Karpas-422 (cell line): Measurements from ENCODE around the gene SDF2L1. TPM values are rescaled to one million over a fixed set of nuclear protein-coding genes. Genes with fewer than 3 reads are reported as not detected.
"Not testable (repeated sequence)": the region's sequence is repeated elsewhere in the genome, so short reads cannot be mapped to it uniquely, and the experiment has no call there.

Source experiments
- DNase-seq: peaks from one replicate; pipeline ENCODE4 v3.0.0-alpha.2; 2015
- H2AFZ ChIP-seq: fragments of 200-600 bp; sonication (generic); 2 replicates; pipeline ENCODE4 v1.6.1; 2014; ENCODE audit warnings: antibody characterized with exemption, low read length, mixed read lengths
- H3K27ac ChIP-seq: fragments of 200-600 bp; sonication (generic); 2 replicates; pipeline ENCODE4 v1.5.1; 2014; ENCODE audit warnings: mild to moderate bottlenecking, low read length, moderate library complexity
- H3K27me3 ChIP-seq: fragments of 200-600 bp; sonication (generic); 2 replicates; pipeline ENCODE4 v1.6.1; 2014; ENCODE audit warnings: low read length, mixed read lengths
- H3K36me3 ChIP-seq: fragments of 200-600 bp; sonication (generic); 2 replicates; pipeline ENCODE4 v1.6.1; 2014; ENCODE audit warnings: low read length, mixed read lengths; ENCODE audit not compliant: insufficient read depth
- H3K4me1 ChIP-seq: fragments of 200-600 bp; sonication (generic); 2 replicates; pipeline ENCODE4 v1.6.1; 2014; ENCODE audit warnings: mild to moderate bottlenecking, low read length, mixed read lengths
- H3K4me2 ChIP-seq: fragments of 200-600 bp; sonication (generic); 2 replicates; pipeline ENCODE4 v1.6.1; 2014; ENCODE audit warnings: low read length, low read depth, mild to moderate bottlenecking; ENCODE audit not compliant: poor library complexity, severe bottlenecking
- H3K4me3 ChIP-seq: fragments of 200-600 bp; sonication (generic); 2 replicates; pipeline ENCODE4 v1.5.1; 2014; ENCODE audit warnings: mild to moderate bottlenecking, antibody characterized with exemption, low read length, mixed read lengths
- H3K79me2 ChIP-seq: fragments of 200-600 bp; sonication (generic); 2 replicates; pipeline ENCODE4 v1.6.1; 2014; ENCODE audit warnings: mild to moderate bottlenecking, low read length, mixed read lengths
- H3K9ac ChIP-seq: fragments of 200-600 bp; sonication (generic); 2 replicates; pipeline ENCODE4 v1.6.0; 2014; ENCODE audit warnings: low read length
- H3K9me2 ChIP-seq: fragments of 200-600 bp; sonication (generic), shearing (Covaris generic); replicated peaks from 2 replicates; pipeline ENCODE4 v1.6.0; 2014; ENCODE audit warnings: mild to moderate bottlenecking, low read length, moderate library complexity; ENCODE audit not compliant: insufficient read depth
- H3K9me3 ChIP-seq: fragments of 300-700, 200-600 bp; sonication (generic); 2 replicates; pipeline ENCODE4 v1.6.1; 2014; ENCODE audit warnings: low read length, mixed read lengths
- H4K20me1 ChIP-seq: fragments of 200-600 bp; sonication (generic); 2 replicates; pipeline ENCODE4 v1.6.1; 2014; ENCODE audit warnings: mild to moderate bottlenecking, antibody characterized with exemption, low read length, low read depth; ENCODE audit not compliant: insufficient read depth
- total RNA-seq: library from RNA; depleted of rRNA; stranded (reverse); fragments of >200 nt; shearing (Covaris generic); gene quantifications from 2 replicates; pipeline ENCODE4 v1.2.3, GENCODE V29; 2014; ENCODE audit warnings: low replicate concordance

SDF2L1 gene
- total RNA-seq, 1 experiment from 2014 or later = 19.0 TPM

- Histone ChIP-seq H3K9me2 (no peaks in the 10 kb centered on the region), H2AFZ (no peak overlapping the region), H3K36me3 (peaks cover 16% of the 10 kb centered on the region; the same call in 1 of the 2 replicates), H3K9me3 (no peaks in the 10 kb centered on the region), H3K4me2 (no peak overlapping the region), H3K4me3 (no peak overlapping the region), H4K20me1 (peaks cover 11% of the 10 kb centered on the region; the same call in 1 of the 2 replicates), H3K27me3 (no peaks in the 10 kb centered on the region), H3K79me2 (peaks cover 77% of the 10 kb centered on the region), H3K9ac (no peak overlapping the region), H3K4me1 (peaks cover 13% of the 10 kb centered on the region), H3K27ac (no peak overlapping the region)
- no peak for DNase-seq
These were observed 28.4 kb upstream of the SDF2L1 start for GRCh38 chr22:21613553-21614233.

GRCh38 chr22:21615731-21616130 lies 26.4 kb upstream of the SDF2L1 start:
- Histone ChIP-seq H3K4me2 (no peak overlapping the region), H3K4me1 (peaks cover 13% of the 10 kb centered on the region), H3K36me3 (peaks cover 16% of the 10 kb centered on the region; the same call in 1 of the 2 replicates), H3K9me2 (no peaks in the 10 kb centered on the region), H2AFZ (no peak overlapping the region), H4K20me1 (peaks cover 18% of the 10 kb centered on the region), H3K4me3 (no peak overlapping the region), H3K27me3 (no peaks in the 10 kb centered on the region), H3K9ac (no peak overlapping the region), H3K27ac (no peak overlapping the region), H3K79me2 (peaks cover 80% of the 10 kb centered on the region), H3K9me3 (no peaks in the 10 kb centered on the region)
- DNase-seq = no peak

- not testable (repeated sequence) for H3K9me3 ChIP-seq, H3K36me3 ChIP-seq, H3K27ac ChIP-seq, H2AFZ ChIP-seq, H3K9ac ChIP-seq, H3K4me2 ChIP-seq, H3K27me3 ChIP-seq, DNase-seq, H3K4me3 ChIP-seq, H3K9me2 ChIP-seq
- Histone ChIP-seq H4K20me1 (peaks cover 28% of the 10 kb centered on the region), H3K79me2 (peaks cover 76% of the 10 kb centered on the region), H3K4me1 (peaks cover 13% of the 10 kb centered on the region)
These were observed 24.8 kb upstream of the SDF2L1 start for GRCh38 chr22:21617337-21617736.

GRCh38 chr22:21621025-21621424 lies 21.1 kb upstream of the SDF2L1 start:
- peaks cover 17% of the 10 kb centered on the region for H3K4me1 ChIP-seq
- no peaks in the 10 kb centered on the region for H3K9me3 ChIP-seq
- H3K79me2 ChIP-seq = peaks cover 59% of the 10 kb centered on the region
- no peak overlapping the region for H3K9ac ChIP-seq
- H3K36me3 ChIP-seq = peaks cover 5% of the 10 kb centered on the region; the same call in 1 of the 2 replicates
- DNase-seq = no peak
- no peak overlapping the region for H3K4me2 ChIP-seq
- H3K27me3 ChIP-seq = no peaks in the 10 kb centered on the region
- H4K20me1 ChIP-seq = peaks cover 36% of the 10 kb centered on the region
- no peak overlapping the region for H3K27ac ChIP-seq
- H3K9me2 ChIP-seq = no peaks in the 10 kb centered on the region
- H3K4me3 ChIP-seq = no peak overlapping the region
- no peak overlapping the region for H2AFZ ChIP-seq

- Histone ChIP-seq H3K4me2 (no peak overlapping the region), H4K20me1 (peaks cover 36% of the 10 kb centered on the region), H3K27ac (no peak overlapping the region), H3K9me2 (no peaks in the 10 kb centered on the region), H3K4me1 (peaks cover 29% of the 10 kb centered on the region), H3K36me3 (peaks cover 8% of the 10 kb centered on the region; the same call in 1 of the 2 replicates), H3K27me3 (no peaks in the 10 kb centered on the region), H3K9me3 (no peaks in the 10 kb centered on the region), H3K79me2 (peaks cover 65% of the 10 kb centered on the region), H3K4me3 (no peak overlapping the region), H2AFZ (no peak overlapping the region), H3K9ac (no peak overlapping the region)
- DNase-seq = no peak
These were observed 19.8 kb upstream of the SDF2L1 start for GRCh38 chr22:21622011-21622918.

GRCh38 chr22:21622919-21623647 lies 19.0 kb upstream of the SDF2L1 start:
- no peak overlapping the region for H3K4me3 ChIP-seq
- H3K9ac ChIP-seq = no peak overlapping the region
- H2AFZ ChIP-seq = no peak overlapping the region
- no peaks in the 10 kb centered on the region for H3K9me2 ChIP-seq
- H3K4me1 ChIP-seq = peaks cover 34% of the 10 kb centered on the region
- peaks cover 36% of the 10 kb centered on the region for H4K20me1 ChIP-seq
- no peak overlapping the region for H3K27ac ChIP-seq
- H3K27me3 ChIP-seq = no peaks in the 10 kb centered on the region
- H3K4me2 ChIP-seq = no peak overlapping the region
- H3K79me2 ChIP-seq = peaks cover 65% of the 10 kb centered on the region
- H3K36me3 ChIP-seq = peaks cover 16% of the 10 kb centered on the region
- DNase-seq = no peak
- no peaks in the 10 kb centered on the region for H3K9me3 ChIP-seq

GRCh38 chr22:21623648-21623970 lies 18.5 kb upstream of the SDF2L1 start:
- Histone ChIP-seq H3K4me1 (peaks cover 40% of the 10 kb centered on the region), H4K20me1 (peaks cover 36% of the 10 kb centered on the region), H3K9me2 (no peaks in the 10 kb centered on the region), H3K4me3 (no peak overlapping the region), H3K4me2 (no peak overlapping the region), H3K79me2 (peaks cover 68% of the 10 kb centered on the region), H3K27ac (no peak overlapping the region), H3K9ac (no peak overlapping the region), H3K9me3 (no peaks in the 10 kb centered on the region), H3K36me3 (peaks cover 21% of the 10 kb centered on the region), H3K27me3 (no peaks in the 10 kb centered on the region), H2AFZ (no peak overlapping the region)
- no peak for DNase-seq
